HepG2 (cell line): ENCODE results near the gene CXCL10. TPM values are rescaled to one million over a fixed set of nuclear protein-coding genes. Genes with fewer than 3 reads are reported as not detected.

Source experiments
- ARNTL ChIP-seq: sonication (generic); formaldehyde crosslinking; IDR thresholded peaks from 2 replicates; pipeline ENCODE4 v1.4.0; 2020; ENCODE audit warnings: mild to moderate bottlenecking, missing genetic modification reagents
- CREM ChIP-seq, 2 experiments: sonication (generic) in 1 of 2; formaldehyde crosslinking in 1 of 2; IDR thresholded peaks; 2 replicates each; pipeline versions ENCODE4 v1.4.0 to v1.6.1; 2016 to 2020; ENCODE audit warnings: antibody characterized with exemption in 1 of 2, mild to moderate bottlenecking in 1 of 2, missing genetic modification reagents in 1 of 2
- FOXA3 ChIP-seq: IDR thresholded peaks from 2 replicates; pipeline ENCODE4 v1.6.1; 2016; ENCODE audit warnings: missing genetic modification reagents, missing compliant biosample characterization
- GABPB1 ChIP-seq: IDR thresholded peaks from 2 replicates; pipeline ENCODE4 v1.6.1; 2016; ENCODE audit warnings: mild to moderate bottlenecking, missing genetic modification reagents, moderate library complexity, missing compliant biosample characterization
- HMGA1 ChIP-seq: sonication (generic); formaldehyde crosslinking; conservative IDR thresholded peaks from 2 replicates; pipeline ENCODE4 v1.4.0; 2020; ENCODE audit warnings: missing genetic modification reagents
- SALL1 ChIP-seq: sonication (generic); formaldehyde crosslinking; IDR thresholded peaks from 2 replicates; pipeline ENCODE4 v1.8.0; 2022; ENCODE audit warnings: mild to moderate bottlenecking, missing genetic modification reagents
- TMF1 ChIP-seq: sonication (generic); formaldehyde crosslinking; IDR thresholded peaks from 2 replicates; pipeline ENCODE4 v1.8.1; 2022; ENCODE audit warnings: low read depth, missing genetic modification reagents
- ZNF317 ChIP-seq: sonication (generic); formaldehyde crosslinking; IDR thresholded peaks from 2 replicates; pipeline ENCODE4 v1.5.0; 2020; ENCODE audit warnings: mild to moderate bottlenecking, missing genetic modification reagents
- ZNF354B ChIP-seq: sonication (generic); formaldehyde crosslinking; IDR thresholded peaks from 2 replicates; pipeline ENCODE4 v1.8.0; 2022; ENCODE audit warnings: mild to moderate bottlenecking, missing genetic modification reagents
- ZNF615 ChIP-seq: sonication (generic); formaldehyde crosslinking; IDR thresholded peaks from 2 replicates; pipeline ENCODE4 v1.5.0; 2020; ENCODE audit warnings: mild to moderate bottlenecking, missing genetic modification reagents, borderline replicate concordance
- ZNF629 ChIP-seq: sonication (generic); formaldehyde crosslinking; conservative IDR thresholded peaks from 2 replicates; pipeline ENCODE4 v1.5.0; 2020; ENCODE audit warnings: missing genetic modification reagents
- ZNF7 ChIP-seq: IDR thresholded peaks from 2 replicates; pipeline ENCODE4 v1.6.1; 2016; ENCODE audit warnings: missing biosample characterization, missing genetic modification reagents
- polyA plus RNA-seq, 8 experiments: library from polyadenylated mRNA; depleted of rRNA in 3 of 8; stranded (reverse) in 7 of 8; unstranded in 1 of 8; fragments of >200 nt; fragmentation: Illumina TruSeq in 4 of 8; extraction: Trizol in 4 of 8; gene quantifications; 2 replicates each; pipeline versions ENCODE4 v1.2.1 to v1.2.3, GENCODE V29; 2011 to 2016; ENCODE audit warnings: low read depth in 4 of 8, missing spikeins in 1 of 8, mixed read lengths in 1 of 8; ENCODE audit not compliant: insufficient read depth in 1 of 8
- total RNA-seq, 5 experiments: library from RNA; depleted of rRNA; stranded (reverse); fragments of >200 nt; fragmentation: Illumina TruSeq; extraction: Trizol; gene quantifications; 2 replicates each; pipeline ENCODE4 v1.2.3, GENCODE V29; 2016; ENCODE audit warnings: low read depth in 1 of 5
- TF ChIP-seq, protein P1 (sequence below): sonication (generic); IDR thresholded peaks from 2 replicates; pipeline ENCODE4 v1.6.1; 2016; ENCODE audit warnings: low read depth, borderline replicate concordance
- TF ChIP-seq, protein P2 (sequence below): sonication (generic); formaldehyde crosslinking; IDR thresholded peaks from 2 replicates; pipeline ENCODE4 v1.9.0; 2021; ENCODE audit warnings: missing genetic modification reagents, borderline replicate concordance

Gene CXCL10
- total and polyA plus RNA-seq, 2 of the 13 experiments (the other 11 are each of a cell fraction or from before 2014, with no cell fraction given), result not detected

DNA sequence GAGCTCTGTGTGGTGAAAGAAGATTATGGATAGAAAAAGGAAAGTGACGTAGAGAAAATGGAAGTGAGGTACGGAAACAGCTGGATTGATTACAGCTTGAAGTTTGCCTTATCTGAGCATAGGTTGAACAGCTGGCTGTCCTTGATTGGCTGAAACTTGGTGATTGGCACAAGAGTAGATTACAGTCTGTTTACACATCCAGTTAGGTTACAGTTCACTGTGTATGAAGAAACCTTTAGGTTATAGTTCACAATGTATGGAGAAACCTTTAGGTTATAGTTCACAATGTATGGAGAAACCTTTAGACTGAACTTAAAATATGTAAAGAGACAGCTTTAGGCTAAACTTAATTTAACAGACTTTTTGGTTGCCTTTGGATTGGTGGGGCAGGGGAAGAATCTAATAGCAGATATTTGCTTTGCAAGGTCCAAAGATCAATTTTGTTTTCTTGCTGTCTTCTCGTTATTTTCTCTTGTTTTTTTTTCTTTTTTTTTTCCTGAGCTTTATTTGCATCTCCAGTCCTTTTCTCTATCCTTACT lies 35.7 kb upstream of the CXCL10 start (continued):
- TF ChIP-seq TMF1 (CRISPR knock-in tag) (no peak), CREM (IDR thresholded peaks at IDR 0.05) (0 out of 2 replicates have a peak, but pooled peaks have one; percentile 31), CREM (CRISPR knock-in tag; IDR thresholded peaks at IDR 0.05) (no peak), ZNF354B (CRISPR knock-in tag) (no peak), GABPB1 (CRISPR knock-in tag) (peak; percentile 60), ZNF615 (no peak), ARNTL (no peak), ZNF629 (no peak), ZNF7 (no peak), SALL1 (CRISPR knock-in tag) (peak; percentile 19; the same call in 1 of the 2 replicates), ZNF317 (no peak), FOXA3 (CRISPR knock-in tag) (peak; percentile 70), HMGA1 (CRISPR knock-in tag) (no peak)
- TF ChIP-seq, protein P1, sequence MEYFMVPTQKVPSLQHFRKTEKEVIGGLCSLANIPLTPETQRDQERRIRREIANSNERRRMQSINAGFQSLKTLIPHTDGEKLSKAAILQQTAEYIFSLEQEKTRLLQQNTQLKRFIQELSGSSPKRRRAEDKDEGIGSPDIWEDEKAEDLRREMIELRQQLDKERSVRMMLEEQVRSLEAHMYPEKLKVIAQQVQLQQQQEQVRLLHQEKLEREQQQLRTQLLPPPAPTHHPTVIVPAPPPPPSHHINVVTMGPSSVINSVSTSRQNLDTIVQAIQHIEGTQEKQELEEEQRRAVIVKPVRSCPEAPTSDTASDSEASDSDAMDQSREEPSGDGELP, result peak; percentile 96
- TF ChIP-seq, protein P2, sequence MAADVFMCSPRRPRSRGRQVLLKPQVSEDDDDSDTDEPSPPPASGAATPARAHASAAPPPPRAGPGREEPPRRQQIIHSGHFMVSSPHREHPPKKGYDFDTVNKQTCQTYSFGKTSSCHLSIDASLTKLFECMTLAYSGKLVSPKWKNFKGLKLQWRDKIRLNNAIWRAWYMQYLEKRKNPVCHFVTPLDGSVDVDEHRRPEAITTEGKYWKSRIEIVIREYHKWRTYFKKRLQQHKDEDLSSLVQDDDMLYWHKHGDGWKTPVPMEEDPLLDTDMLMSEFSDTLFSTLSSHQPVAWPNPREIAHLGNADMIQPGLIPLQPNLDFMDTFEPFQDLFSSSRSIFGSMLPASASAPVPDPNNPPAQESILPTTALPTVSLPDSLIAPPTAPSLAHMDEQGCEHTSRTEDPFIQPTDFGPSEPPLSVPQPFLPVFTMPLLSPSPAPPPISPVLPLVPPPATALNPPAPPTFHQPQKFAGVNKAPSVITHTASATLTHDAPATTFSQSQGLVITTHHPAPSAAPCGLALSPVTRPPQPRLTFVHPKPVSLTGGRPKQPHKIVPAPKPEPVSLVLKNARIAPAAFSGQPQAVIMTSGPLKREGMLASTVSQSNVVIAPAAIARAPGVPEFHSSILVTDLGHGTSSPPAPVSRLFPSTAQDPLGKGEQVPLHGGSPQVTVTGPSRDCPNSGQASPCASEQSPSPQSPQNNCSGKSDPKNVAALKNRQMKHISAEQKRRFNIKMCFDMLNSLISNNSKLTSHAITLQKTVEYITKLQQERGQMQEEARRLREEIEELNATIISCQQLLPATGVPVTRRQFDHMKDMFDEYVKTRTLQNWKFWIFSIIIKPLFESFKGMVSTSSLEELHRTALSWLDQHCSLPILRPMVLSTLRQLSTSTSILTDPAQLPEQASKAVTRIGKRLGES (CRISPR knock-in tag), result no peak
